T-cell (primary cell): Measurements from ENCODE around the gene RAPSN. TPM values are rescaled to one million over a fixed set of nuclear protein-coding genes. Genes with fewer than 3 reads are reported as not detected.

ENCODE experiments used
- ATAC-seq, 4 experiments: fragments of 200-7000 bp in 3 of 4; fragments of 150-1000 bp in 1 of 4; cut with Tn5 transposase; replicated peaks in 1 of 4; 1 replicate in 3 of 4; 2 replicates in 1 of 4; pipeline ENCODE4 v1.10.0; 2021; ENCODE audit warnings: moderate library complexity in 3 of 4, mild to moderate bottlenecking in 2 of 4, moderate number of reproducible peaks in 1 of 4
- CTCF ChIA-PET, 2 donors: fragments of 300-600 bp; sonication (Branson Sonifier 250); formaldehyde crosslinking; loops; one replicate each; lab custom pipeline; 2022; ENCODE audit warnings: antibody characterized with exemption in 2 of 2; lab: Charles Lee
- POLR2A ChIA-PET, 2 donors: fragments of 300-600 bp; sonication (Branson Sonifier 250); formaldehyde crosslinking; loops; one replicate each; lab custom pipeline; 2022; ENCODE audit warnings: antibody characterized with exemption in 2 of 2; lab: Charles Lee
- DNase-seq, 35 experiments: peaks; one replicate each; pipeline versions ENCODE4 v3.0.0 to v3.0.0-alpha.2; 2013 to 2023
- H3K27ac ChIP-seq: one replicate; pipeline ENCODE4 v1.5.1; 2013; ENCODE audit warnings: low read length
- H3K27me3 ChIP-seq, 2 experiments: replicated peaks in 1 of 2; 1 replicate in 1 of 2; 2 replicates in 1 of 2; pipeline versions ENCODE4 v1.6.1 to v1.7.0; 2013; ENCODE audit warnings: low read length in 1 of 2, mixed read lengths in 1 of 2; ENCODE audit not compliant: control insufficient read depth in 2 of 2, insufficient read depth in 2 of 2; ENCODE audit errors: extremely low read depth in 1 of 2
- H3K36me3 ChIP-seq, 2 donors: 1 replicate in 1 of 2; 2 replicates in 1 of 2; pipeline versions ENCODE4 v1.6.1 to v1.7.0; 2013; ENCODE audit warnings: low read length in 1 of 2; ENCODE audit not compliant: control insufficient read depth in 2 of 2, insufficient read depth in 1 of 2; ENCODE audit errors: extremely low read depth in 1 of 2
- H3K4me1 ChIP-seq, 2 experiments: 1 replicate in 1 of 2; 2 replicates in 1 of 2; pipeline versions ENCODE4 v1.6.1 to v1.7.0; 2013; ENCODE audit warnings: low read length in 2 of 2, mixed read lengths in 1 of 2; ENCODE audit not compliant: insufficient read depth in 2 of 2, control insufficient read depth in 1 of 2; ENCODE audit errors: extremely low read depth in 1 of 2
- H3K4me3 ChIP-seq, 2 donors: 1 replicate in 1 of 2; 2 replicates in 1 of 2; pipeline versions ENCODE4 v1.5.1 to v1.7.0; 2013; ENCODE audit warnings: mild to moderate bottlenecking in 2 of 2, low read length in 1 of 2, moderate library complexity in 1 of 2; ENCODE audit not compliant: control insufficient read depth in 1 of 2; ENCODE audit errors: extremely low read depth in 1 of 2
- H3K9me3 ChIP-seq: 2 replicates; pipeline ENCODE4 v1.7.0; 2013
- H3K27ac Mint-ChIP-seq, 2 donors: one replicate each; pipeline ENCODE4 v1.8.0; 2020 to 2021; ENCODE audit warnings: mild to moderate bottlenecking in 2 of 2, mixed read lengths in 2 of 2
- H3K27me3 Mint-ChIP-seq, 2 donors: one replicate each; pipeline ENCODE4 v1.8.0; 2021 to 2022; ENCODE audit warnings: mixed read lengths in 2 of 2
- H3K36me3 Mint-ChIP-seq: one replicate; pipeline ENCODE4 v1.8.0; 2021; ENCODE audit warnings: mixed read lengths
- H3K4me1 Mint-ChIP-seq, 3 donors: one replicate each; pipeline ENCODE4 v1.8.0; 2020 to 2022; ENCODE audit warnings: mixed read lengths in 3 of 3, mild to moderate bottlenecking in 1 of 3
- H3K4me3 Mint-ChIP-seq, 3 donors: one replicate each; pipeline ENCODE4 v1.8.0; 2020 to 2022; ENCODE audit warnings: mild to moderate bottlenecking in 3 of 3, mixed read lengths in 3 of 3, moderate library complexity in 3 of 3
- H3K9me3 Mint-ChIP-seq, 3 donors: one replicate each; pipeline ENCODE4 v1.8.0; 2020 to 2022; ENCODE audit warnings: mixed read lengths in 3 of 3
- WGBS: methylation state at CpG from one replicate; pipeline ENCODE4 v1.1.5; 2013; ENCODE audit warnings: missing lambda C conversion rate; ENCODE audit not compliant: insufficient coverage; 5-methylcytosine and 5-hydroxymethylcytosine counted together
- total RNA-seq, 35 experiments: library from RNA in 6 of 35; stranded (reverse) in 6 of 35; fragments of 120-200 nt in 1 of 35; gene quantifications; one replicate each; pipeline versions ENCODE4 v1.2.1 to v1.2.4 and lab custom pipeline; 2013 to 2026

The RAPSN gene
- total RNA-seq, 5 donors from 2014 or later (not counting 1 experiment from before 2014, with no cell fraction given), result 1.1 to 3.4 (median 1.4) TPM

DNA sequence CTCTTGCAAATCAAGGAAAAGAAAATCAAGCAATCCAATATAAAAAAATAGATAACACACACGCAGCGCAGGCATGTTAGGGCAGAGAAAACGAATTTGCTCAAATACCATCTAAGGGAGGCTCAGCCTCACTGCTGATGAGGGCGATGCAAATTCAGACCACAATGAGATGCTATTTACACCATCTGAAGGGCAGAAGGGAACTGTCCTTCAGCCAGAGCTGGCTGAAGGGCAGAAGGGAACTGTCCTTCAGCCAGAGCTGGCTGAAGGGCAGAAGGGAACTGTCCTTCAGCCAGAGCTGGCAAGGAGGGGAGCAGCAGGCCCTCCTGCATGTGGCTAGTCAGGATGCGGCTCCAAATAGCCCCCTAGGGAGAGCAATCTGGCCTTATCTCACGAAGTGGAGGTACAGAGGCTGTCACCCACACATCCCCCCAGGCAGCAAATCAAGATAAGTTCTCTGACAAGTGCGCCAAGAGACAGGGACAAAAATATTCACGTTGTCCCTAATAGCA lies 48.1 kb downstream of the RAPSN start:
- no peaks in the 10 kb centered on the region for H3K27me3 ChIP-seq
- no peak for DNase-seq
- H3K36me3 ChIP-seq, result no peaks in the 10 kb centered on the region
- Mint-ChIP-seq H3K36me3 (no peaks in the 10 kb centered on the region), H3K4me3 (peak overlapping the region; percentile 73 to 83 (median 78)), H3K9me3 (no peaks in the 10 kb centered on the region), H3K27ac (peak overlapping the region; percentile 93 to 95), H3K4me1 (peaks cover 23 to 30% (median 26%) of the 10 kb centered on the region in 3 donors), H3K27me3 (no peaks in the 10 kb centered on the region)
- peak overlapping the region; percentile 68 to 70 for H3K4me3 ChIP-seq
- peak; percentile 6 to 34 (median 11) for ATAC-seq
- H3K4me1 ChIP-seq, result peaks cover 7 to 31% of the 10 kb centered on the region in 2 experiments
- peak overlapping the region; percentile 56 for H3K27ac ChIP-seq
- POLR2A ChIA-PET, result interaction anchor here (0.6 to 1.3 kb wide), 5 partner anchors 9 to 367 kb away, joined by 3 to 10 read pairs (median 4); no protein-coding TSS in a partner anchor
- CTCF ChIA-PET, result interaction anchor here in 1 of 2 donors (2.3 kb wide), 1 partner anchor 26 kb away, joined by 12 read pairs; no protein-coding TSS in a partner anchor
- WGBS, result 46% methylated on average over 4 of the region's 8 CpGs
- no peaks in the 10 kb centered on the region for H3K9me3 ChIP-seq

DNA sequence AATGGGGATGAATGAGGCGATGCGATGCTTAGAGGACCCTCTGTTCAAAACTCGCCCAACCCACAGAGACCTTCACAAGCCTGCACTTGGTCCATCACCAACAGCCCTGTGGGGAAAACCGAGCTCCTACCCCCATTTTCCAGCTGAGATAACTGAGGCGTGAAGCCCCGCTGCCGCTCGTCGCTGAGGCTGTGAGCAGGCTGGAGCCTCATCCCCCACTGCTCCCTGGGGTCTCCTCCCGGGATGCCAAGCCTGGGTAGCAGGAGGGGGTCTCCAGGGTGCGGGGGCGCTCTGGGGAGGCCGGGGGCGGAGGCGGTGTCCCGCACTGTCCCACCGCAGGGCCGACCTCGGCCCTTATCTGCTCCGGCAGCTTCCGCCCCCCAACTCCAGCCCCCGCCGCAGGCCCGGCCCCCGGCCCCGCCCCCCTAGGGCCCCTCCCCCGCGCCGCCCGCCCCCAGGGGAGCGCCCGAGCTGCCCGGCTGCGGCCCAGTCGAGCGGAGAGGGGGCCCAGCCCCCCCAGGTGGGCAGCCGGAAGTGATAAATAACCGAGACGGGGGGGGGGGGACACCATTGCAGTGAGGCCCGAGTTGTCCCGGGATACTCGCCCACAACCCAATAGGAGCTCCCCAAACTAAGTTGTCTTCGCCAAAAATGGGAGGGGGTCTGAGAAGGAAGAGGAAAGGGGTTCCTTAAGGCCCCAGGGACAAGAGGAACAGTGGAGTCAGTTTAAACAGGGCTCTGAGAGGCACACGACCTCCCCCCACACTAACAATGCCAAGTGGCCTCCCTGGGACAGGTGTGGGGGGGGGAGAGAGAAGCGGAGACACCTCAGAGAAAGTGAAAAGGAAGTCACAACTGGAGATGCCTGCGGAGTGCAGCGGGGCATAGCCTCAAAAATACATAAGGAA lies 48.8 kb downstream of the RAPSN start:
- 14% methylated on average over 10 of the region's 47 CpGs for WGBS
- Histone ChIP-seq H3K4me1 (peaks cover 12 to 38% of the 10 kb centered on the region in 2 experiments), H3K27ac (peak overlapping the region; percentile 67), H3K36me3 (no peaks in the 10 kb centered on the region), H3K27me3 (no peaks in the 10 kb centered on the region), H3K4me3 (peak overlapping the region; percentile 68 to 70), H3K9me3 (no peaks in the 10 kb centered on the region)
- H3K4me1 Mint-ChIP-seq, result peaks cover 30 to 36% (median 33%) of the 10 kb centered on the region in 3 donors
- H3K27ac Mint-ChIP-seq, result peak overlapping the region; percentile 93 to 97
- no peaks in the 10 kb centered on the region for H3K36me3 Mint-ChIP-seq
- H3K4me3 Mint-ChIP-seq, result peak overlapping the region; percentile 77 to 84 (median 78)
- POLR2A ChIA-PET, result interaction anchor here (0.6 to 1.3 kb wide), 3 partner anchors 9 to 582 kb away, joined by 4 to 16 read pairs (median 10); no protein-coding TSS in a partner anchor
- no peaks in the 10 kb centered on the region for H3K27me3 Mint-ChIP-seq
- DNase-seq (peak in 16 of 35 experiments; percentile 26 to 58 (median 32)), ATAC-seq (peak; percentile 83 to 88 (median 87))
- CTCF ChIA-PET, result interaction anchor here in 1 of 2 donors (0.9 to 2.3 kb wide), 2 partner anchors 8 to 26 kb away, joined by 3 to 12 read pairs; partner anchors contain the start of gene SLC39A13
- H3K9me3 Mint-ChIP-seq, result no peaks in the 10 kb centered on the region

DNA sequence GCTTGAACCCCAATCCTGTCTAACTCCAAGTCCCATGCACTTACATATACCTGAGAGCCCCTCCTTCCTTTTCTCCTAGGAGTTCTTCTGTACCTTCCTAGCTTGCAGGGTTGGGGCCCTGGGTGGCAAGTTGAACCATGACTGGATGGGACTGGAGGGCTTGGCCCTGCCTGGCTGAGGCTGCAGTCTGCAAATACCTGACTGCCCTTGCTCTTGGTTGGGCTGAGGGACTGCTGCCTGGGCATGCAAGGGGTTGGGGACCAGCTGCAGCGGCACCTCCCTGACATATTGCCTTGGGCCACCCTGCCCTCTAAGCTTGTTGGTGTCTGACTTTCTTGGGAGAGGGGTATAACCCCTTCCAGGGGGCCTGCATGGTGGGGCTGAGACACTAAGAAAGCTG lies 50.4 kb downstream of the RAPSN start:
- ATAC-seq, result no peak
- no peaks in the 10 kb centered on the region for H3K36me3 ChIP-seq
- Mint-ChIP-seq H3K4me1 (peaks cover 40 to 51% (median 47%) of the 10 kb centered on the region in 3 donors), H3K36me3 (no peaks in the 10 kb centered on the region), H3K27me3 (no peaks in the 10 kb centered on the region), H3K9me3 (no peaks in the 10 kb centered on the region), H3K4me3 (peak overlapping the region; percentile 17 to 78 (median 28)), H3K27ac (peak overlapping the region; percentile 81 to 97)
- peaks cover 20 to 54% of the 10 kb centered on the region in 2 experiments for H3K4me1 ChIP-seq
- no peak for DNase-seq
- CTCF ChIA-PET, result interaction anchor here in 1 of 2 donors (2.3 kb wide), 1 partner anchor 24 kb away, joined by 12 read pairs; no protein-coding TSS in a partner anchor
- H3K27me3 ChIP-seq, result no peaks in the 10 kb centered on the region
- WGBS, result no CpG with 5 or more reads among the region's 1 CpG
- POLR2A ChIA-PET, result no interaction called here
- H3K9me3 ChIP-seq, result no peaks in the 10 kb centered on the region
- H3K4me3 ChIP-seq, result no peak overlapping the region
- H3K27ac ChIP-seq, result no peak overlapping the region

DNA sequence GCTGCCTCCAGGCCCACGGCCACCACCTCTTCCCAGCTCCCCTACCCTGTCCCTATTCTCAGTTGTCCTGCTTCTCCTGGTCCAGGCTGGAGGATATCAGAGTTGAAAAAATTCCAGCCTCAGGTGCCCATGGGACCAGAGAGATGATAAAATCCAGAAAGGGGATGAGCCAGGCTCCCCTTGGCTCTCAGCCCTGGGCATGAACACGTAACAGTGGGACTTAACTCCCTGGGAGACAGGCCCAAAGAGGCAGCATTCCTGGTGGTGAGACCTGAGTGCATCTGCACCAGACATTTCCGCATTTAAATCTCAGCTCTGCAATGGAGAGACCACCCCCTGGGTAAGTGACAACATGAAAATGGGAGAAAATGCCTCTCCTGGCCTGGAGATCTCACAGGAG lies 50.9 kb downstream of the RAPSN start:
- H3K4me1 ChIP-seq, result peaks cover 22 to 59% of the 10 kb centered on the region in 2 experiments

DNA sequence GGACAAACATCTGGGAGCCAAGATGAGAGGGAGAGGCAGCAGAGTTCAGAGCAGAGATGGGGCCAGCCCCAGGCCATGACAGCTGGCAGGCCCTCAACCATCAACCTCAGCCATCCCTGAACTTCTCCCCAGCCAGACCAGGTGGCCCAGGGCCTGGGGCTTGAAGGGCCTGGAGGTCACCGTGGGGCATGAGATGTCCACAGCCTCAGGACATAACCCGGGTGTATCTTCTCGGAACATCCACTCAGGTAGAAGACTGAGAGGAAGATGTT lies 53.0 kb downstream of the RAPSN start:
- H3K36me3 ChIP-seq, result no peaks in the 10 kb centered on the region
- no peaks in the 10 kb centered on the region for H3K27me3 ChIP-seq
- Mint-ChIP-seq H3K27me3 (no peaks in the 10 kb centered on the region), H3K27ac (peak overlapping the region; percentile 96 to 97), H3K36me3 (no peaks in the 10 kb centered on the region), H3K9me3 (no peaks in the 10 kb centered on the region), H3K4me3 (peak overlapping the region in 1 of 3 donors; percentile 67), H3K4me1 (peaks cover 40 to 60% (median 48%) of the 10 kb centered on the region in 3 donors)
- POLR2A ChIA-PET, result no interaction called here
- ATAC-seq (no peak), DNase-seq (no peak)
- no CpG with 5 or more reads among the region's 3 CpGs for WGBS
- CTCF ChIA-PET, result no interaction called here
- H3K27ac ChIP-seq, result peak overlapping the region; percentile 92
- peaks cover 20 to 66% of the 10 kb centered on the region in 2 experiments for H3K4me1 ChIP-seq
- H3K4me3 ChIP-seq, result no peak overlapping the region
- no peaks in the 10 kb centered on the region for H3K9me3 ChIP-seq

More for the DNA sequence above, 50.9 kb downstream of the RAPSN start:
- Mint-ChIP-seq H3K27me3 (no peaks in the 10 kb centered on the region), H3K4me3 (no peak overlapping the region), H3K9me3 (no peaks in the 10 kb centered on the region), H3K36me3 (no peaks in the 10 kb centered on the region), H3K4me1 (peaks cover 40 to 54% (median 50%) of the 10 kb centered on the region in 3 donors), H3K27ac (peak overlapping the region; percentile 81 to 97)
- ChIA-PET POLR2A (no interaction called here), CTCF (no interaction called here)
- no peak overlapping the region for H3K27ac ChIP-seq
- WGBS, result 93% methylated on average over 3 of the region's 3 CpGs
- H3K36me3 ChIP-seq, result no peaks in the 10 kb centered on the region
- H3K27me3 ChIP-seq, result no peaks in the 10 kb centered on the region
- DNase-seq, result no peak
- ATAC-seq, result no peak
- H3K4me3 ChIP-seq, result no peak overlapping the region
- H3K9me3 ChIP-seq, result no peaks in the 10 kb centered on the region
